GM18498 (cell line): ENCODE results near the gene CCDC107.

Source experiments
- ATAC-seq: cut with Tn5 transposase; IDR thresholded peaks from one replicate; pipeline ENCODE4 v1.9.1; 2021; ENCODE audit warnings: mild to moderate bottlenecking, moderate library complexity; ENCODE audit not compliant: unreplicated experiment

CCDC107 gene

DNA sequence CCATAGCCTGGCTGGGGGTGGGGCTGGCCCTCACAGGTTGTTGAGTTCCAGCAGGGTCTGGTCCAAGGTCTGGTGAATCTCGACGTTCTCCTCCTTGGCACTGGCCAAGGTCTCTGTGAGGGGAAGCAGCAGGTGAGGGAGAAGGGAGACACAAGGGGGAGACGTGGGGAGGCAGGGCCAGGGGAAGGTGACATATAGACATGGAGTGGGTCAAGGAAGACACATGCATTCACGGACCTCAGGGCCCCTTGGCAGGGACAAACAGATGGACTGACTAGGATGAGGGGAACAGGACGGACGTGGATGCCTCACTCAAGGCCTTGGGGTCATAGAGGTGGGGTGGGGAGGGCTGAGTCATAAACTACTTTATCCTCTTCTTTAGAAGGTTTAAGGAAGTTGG lies 24.0 kb downstream of the CCDC107 start:
- no peak for ATAC-seq

DNA sequence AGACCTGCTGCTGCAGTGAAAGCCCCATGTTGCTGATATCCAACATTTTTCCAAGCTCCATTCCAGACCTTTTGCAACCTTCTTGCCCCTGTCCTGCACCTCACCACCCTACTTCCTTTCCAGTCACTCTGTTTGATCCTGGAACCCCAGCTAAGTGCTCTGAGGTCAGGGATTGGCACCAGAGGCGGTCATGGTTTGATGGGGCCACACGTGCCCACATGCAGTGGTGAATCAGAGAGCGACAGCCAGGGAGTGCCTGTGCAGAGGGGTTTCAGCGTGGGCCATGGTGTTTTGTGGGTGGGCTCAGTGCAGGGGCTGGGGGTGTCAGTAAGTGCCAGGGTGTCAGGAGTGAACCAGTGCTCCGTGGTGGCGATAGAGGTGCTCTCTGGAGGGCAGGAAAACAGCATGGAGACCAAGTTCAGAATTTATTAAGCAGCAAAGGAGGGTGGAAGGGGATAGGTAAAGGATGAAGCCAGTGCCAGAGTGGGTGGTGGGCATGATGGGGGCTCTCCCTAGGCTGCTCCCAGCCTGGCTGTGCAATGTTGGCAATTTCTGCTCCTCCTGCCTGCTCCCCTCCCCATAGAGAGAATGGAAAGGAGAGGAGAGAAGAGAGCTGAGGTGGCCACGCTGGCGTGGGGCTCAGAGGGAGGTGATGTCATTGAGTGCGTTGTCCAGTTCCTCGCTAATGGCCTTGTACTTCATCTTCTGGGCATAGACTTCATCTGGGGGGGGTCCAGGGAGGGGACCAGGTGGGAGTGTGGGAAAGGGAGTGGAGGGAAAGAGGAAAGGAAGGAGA lies 24.6 kb downstream of the CCDC107 start:
- no peak for ATAC-seq

DNA sequence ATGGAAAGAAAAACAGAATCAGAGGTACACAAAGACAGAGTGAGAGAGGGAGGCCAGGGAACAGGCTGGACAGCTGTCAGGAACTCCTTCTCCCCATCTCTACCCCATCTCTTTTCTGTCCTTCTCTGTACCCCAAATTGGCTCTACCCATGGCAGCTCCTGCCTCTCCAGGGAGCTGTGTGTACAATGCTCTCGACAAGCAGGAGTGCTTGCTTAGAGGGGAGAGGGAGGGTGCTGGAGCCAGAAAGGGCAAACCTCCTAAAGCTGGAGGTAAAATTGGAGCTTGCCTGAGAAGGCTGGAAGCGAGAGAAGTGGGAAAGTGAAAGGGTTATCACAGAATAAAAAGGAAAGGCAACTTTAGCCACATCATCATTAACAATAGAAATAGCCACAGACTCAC lies 25.2 kb downstream of the CCDC107 start:
- no peak for ATAC-seq

DNA sequence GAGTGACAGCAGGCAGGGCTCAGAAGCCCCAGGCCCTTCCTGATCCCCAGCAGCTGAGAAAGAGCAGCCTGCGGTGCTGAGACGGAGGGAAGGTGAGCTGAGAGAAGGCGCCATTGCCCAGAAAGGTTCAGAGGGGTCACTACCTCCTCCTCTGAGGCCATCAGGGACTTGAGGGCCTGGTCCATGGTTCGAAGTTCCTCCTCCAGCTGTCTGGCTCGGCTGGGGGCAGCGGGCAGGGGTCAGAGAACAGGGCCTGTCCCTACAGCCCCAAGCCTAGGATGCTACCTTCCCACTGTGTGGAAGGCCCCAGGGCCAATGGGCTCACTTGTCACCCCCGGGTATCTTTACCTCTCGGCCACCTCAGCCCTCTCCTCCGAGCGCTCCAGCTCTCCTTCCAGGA lies 26.8 kb downstream of the CCDC107 start:
- no peak for ATAC-seq

DNA sequence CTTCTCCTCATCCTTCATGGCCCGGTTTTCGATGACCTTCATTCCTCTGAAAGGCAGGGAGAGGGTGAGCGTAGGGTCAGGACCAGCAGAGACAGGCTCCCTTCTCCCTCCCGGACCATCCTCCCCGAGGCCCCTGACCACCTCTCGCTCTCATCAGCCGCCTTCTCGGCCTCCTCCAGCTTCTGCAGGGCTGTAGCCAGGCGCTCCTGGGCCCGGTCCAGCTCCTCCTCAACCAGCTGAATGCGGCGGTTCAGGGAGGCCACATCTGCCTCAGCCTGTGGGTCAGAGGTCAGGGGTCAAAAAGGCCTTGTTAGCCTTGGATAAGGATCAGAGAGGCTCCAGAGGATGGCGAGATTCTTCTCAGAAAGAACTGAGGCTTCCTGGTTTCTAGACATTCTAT lies 27.4 kb downstream of the CCDC107 start:
- ATAC-seq, result no peak

DNA sequence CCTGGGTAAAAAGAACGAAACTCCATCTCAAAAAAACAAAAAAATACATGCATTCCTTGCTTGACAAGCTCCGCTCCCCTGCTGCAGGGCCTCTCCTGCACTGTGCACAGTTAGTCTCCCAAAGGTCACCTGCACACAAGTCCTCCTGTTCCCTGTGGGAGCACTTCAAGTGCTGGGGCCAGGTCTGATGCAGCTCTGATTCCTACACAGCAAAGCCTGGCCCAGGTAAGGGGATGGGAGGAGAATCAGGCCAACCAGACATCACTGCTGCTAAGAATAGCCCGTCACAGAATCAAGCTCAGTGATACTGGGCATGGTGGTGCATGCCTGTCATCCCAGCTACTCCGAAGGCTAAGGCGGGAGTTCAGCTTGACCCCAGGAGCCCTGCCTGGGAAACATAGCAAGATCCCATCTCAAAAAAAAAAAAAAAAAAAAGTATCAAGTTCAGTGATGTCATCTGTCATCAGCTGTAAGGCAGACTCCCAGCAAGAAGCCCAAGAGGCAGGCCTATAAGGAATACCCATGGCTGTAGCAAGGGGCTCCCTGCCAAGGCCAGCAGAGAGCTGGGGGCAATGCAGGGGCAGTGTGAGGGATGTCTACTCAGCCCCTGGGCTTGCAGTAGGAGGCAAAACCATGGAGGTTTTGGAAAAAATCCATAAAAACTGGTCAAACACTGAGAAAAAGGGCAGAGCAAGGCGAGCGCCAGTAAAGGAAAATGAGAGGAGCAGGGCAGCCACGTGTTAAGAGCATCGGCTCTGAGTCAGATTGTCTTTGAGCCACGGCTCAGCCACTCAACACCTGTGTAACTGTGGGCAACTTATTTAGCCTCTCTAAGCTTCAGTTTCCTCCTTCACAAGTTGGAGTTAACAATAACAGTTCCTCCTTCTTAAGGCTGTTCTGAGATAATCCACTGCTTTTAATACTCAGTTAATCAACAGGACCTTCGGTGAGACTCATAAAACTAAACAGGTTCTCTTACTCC lies 28.4 kb downstream of the CCDC107 start:
- no peak for ATAC-seq

DNA sequence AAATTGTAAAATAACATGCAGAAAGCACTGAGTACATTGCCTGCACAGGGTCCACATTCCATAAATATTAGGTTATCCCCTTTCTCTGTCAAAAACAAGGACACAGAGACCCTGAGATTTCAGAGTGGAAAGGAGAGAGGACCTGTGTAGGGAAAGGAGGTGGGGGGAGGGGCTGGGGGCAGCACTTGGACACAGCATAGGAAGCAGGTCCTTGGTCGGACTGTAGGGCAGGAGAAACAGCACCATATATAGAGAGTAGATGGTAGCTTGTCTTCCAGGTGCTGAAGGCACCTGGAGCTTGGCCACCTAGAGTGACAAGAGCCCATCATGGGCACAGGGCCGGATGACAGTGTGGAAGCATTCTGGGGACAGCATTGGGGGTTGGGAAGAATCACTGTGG lies 29.2 kb downstream of the CCDC107 start:
- no peak for ATAC-seq

DNA sequence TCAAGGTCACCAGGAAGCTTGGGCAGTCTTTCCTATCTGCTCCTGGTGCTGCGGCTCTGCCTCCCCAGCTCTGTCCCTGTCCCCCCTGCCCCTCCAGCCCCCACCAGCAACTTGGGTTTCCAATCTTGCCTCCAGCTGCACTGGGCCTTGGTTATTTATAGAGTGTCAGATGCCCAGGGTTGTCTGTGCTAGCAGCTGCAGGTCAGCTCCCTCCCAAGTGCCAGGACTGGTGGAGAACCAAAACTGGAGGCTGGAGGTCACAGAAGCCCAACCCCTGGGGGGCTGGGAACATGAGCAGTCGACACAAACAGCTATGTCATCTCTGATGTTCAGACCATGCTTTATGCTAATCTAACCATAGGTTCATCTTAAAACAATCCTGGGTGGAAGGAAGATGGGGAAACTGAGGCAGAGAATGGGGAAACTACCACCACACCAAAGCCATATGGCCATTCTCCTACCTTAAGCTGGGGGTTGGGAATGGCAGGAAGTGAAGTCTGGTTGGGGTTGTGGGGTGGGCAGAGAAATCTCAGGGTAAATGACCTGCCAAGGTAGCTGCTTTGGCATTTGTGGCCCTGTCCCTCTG lies 30.0 kb downstream of the CCDC107 start:
- ATAC-seq, result no peak

DNA sequence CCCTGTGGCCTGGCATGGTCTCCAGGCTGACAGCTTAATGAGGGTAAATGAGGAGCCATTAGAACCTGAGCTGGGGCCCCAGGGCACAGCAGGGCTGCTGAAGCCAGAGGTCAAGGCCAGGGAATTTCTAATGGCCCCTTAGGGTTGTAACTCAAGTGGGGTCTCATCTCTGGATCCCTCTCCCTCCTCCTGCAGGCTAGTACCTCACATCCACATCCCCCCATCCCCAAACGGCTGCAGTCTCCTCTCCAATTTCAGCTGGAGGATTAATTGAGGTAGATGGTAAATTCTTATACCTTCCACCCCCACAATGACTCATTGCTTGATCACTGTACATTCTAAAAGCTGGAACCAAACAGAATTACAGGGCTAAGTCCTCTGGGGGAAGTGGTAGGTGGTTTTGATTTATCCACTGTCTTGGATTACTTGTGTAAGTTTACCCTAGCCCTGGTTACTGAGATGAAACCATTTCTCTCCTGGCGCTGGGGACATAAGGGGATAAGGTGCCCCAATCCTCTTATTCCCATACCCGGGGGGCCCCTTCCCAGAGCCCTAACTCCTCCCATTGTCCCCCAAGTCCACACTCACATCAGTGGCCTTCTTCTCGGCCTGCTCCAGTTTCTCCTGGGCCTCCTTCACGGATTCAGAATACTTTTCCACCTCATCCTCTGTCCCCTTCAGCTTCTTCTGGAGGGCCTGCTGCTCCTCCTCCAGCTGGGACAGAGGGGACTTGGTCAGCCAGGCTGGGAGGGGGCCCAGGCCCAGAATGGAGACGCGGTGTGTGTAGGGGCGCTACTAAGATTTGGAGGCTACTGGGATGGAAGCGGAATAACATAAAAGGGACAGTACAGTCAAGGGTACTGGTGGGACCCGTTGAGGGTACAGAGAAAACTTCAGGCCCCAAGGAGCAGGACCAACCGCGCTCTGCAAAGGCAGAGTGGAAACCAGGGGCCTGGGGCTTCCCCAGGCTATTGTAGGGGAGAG lies 30.8 kb downstream of the CCDC107 start:
- ATAC-seq, result no peak

DNA sequence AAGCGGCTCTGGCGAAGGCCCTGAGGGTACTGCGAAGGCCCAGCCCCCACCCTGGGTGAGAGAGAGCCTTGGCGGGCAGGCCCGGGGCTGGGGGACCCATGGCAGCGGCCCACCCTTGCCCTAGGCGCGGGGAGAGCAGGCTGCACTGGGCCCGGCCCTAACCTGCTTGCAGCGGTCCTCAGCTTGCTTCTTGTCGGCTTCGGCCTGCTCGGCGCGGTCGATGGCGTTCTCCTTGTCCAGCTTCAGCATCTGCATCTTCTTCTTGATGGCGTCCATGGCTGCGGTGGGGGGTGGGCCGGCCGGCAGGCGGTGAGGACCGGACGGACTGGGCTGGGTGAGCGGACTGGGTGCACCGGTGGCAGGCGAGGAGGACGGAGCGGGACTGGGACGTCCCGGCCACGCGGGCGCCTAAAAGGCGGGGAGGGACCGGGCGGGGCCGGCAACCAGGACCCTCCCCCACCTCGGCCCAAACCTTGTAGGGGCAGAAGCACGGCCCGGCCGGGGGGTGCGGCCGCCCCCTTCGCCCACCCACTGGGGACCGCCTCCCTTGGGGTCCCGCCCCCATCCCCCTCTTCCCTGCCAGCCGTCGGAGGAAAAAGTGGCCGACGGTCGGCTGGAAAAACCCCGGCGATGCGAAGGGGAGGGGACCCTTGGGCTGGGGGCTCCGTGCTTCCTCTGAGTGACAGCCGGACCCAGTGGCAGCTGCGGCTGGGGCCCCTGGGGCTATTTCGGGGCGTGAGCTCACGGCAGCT lies 31.6 kb downstream of the CCDC107 start, which contains the start of gene TPM2:
TPM2 (minus strand) TSS at position 384 of the 752 bp plus-strand sequence; CDS start at position 276, 108 bp downstream.
- no peak for ATAC-seq

DNA sequence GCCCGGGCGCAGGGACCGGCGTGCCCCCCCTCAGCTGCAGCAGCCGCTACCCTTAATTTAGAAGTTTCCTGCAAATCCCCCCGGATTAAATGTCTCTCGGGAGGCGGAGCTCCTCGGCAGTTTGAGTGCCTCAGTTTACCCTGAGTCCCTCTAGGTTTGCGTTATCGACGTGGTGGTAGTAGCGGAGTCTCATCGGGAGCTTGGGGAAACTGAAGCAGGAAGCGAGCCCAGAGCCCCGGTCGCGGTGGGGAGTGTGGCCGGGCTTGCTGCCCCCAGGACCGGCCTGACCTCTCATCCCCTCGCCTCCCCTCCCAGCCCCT lies 32.2 kb downstream of the CCDC107 start:
- no peak for ATAC-seq

DNA sequence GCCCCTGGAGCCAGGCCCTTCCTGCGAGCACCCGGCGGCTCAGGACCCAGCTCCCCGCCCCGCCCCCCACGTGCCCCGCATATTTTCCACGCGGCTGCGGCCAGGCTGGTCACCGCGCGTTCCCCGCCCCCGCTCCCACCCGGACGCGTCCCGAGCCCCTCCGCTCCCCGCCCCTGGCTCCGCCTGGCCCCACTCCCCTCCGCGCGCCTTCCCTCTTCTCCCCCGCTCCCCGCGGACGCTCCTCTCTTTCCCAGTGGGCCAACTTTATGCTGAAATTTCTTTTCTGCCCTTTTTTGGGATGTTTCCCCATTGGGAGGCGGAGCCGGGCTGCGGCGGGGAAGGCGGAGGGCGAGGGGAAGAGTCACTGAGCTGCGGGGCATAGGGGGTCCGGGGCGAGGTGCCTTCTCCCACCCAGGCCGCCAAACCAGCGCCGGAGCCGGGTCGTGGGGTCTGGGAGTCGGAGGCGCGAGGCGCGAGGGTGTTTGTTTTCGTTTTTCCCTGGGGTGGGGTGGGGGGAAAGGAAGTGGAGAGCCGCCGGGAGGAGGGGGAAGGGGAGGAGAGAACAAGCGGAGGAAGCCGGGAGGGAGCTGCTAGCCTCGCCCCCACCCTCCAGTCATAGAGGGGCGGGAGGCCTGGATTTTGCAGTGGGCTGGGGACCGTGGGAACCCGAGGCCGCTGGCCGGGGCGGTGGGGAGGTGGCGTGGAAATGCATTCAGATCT lies 32.7 kb downstream of the CCDC107 start:
- ATAC-seq, result no peak

DNA sequence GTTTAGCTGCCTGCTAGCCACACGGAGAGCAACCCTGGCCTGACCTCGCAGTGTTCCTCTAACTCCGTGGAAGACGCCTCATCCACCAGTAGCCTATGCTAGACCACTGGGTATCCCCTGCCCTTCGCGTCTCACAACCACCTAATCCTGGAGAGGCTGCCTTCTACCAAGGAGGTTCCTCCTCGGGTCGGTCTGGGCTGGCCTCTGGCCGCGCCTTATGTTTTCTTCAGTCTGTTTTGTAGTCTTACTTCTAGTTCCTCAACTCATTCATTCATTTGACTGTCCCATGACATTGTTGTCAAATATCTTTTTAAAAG lies 33.2 kb downstream of the CCDC107 start:
- no peak for ATAC-seq

DNA sequence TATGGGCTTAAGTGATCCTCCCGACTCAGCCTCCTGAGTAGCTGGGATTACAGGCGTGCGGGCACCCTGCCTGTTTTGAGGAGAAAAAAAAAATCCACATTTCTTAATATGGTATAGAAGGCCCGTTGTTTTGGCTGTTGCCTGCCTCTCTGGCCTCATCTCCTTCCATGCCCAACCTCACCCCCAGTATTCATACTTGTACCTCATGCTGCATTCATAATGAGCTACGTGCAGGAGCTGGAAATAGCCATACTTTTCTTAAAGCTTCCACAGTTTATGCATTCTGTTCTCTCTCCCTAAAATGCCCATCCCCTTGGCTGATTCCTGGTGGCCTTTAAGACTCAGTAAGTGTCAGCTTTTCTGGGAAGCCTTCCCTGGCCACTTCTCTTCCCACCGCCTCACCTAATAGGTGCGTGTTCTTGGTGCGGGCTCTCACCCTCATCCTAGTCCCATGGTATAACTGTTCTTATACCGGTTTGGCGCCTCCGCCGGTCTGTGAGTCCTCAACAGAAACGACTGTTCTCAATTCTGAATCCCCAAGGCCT lies 33.7 kb downstream of the CCDC107 start:
- no peak for ATAC-seq

DNA sequence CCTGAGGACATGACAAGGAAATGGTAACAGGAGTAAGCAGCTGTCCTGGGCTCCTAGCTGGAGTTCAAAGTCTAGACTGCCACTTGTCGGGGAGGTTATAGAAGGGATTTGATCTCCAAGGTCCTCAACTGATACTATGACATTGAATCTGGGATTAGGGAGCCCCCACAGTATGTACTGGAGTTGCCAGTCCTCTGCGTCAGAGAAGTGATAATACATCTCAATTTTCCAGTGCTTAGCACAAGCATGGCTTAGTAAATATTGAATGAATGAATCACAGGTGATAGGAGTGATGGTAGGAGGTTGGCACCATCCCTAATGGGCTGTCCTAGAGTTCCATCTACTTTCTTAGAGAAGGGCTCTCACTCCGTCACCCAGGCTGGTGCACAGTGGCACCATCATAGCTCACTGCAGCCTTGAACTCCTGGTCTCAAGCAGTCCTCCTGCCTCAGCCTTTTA lies 37.9 kb downstream of the CCDC107 start:
- ATAC-seq, result no peak

DNA sequence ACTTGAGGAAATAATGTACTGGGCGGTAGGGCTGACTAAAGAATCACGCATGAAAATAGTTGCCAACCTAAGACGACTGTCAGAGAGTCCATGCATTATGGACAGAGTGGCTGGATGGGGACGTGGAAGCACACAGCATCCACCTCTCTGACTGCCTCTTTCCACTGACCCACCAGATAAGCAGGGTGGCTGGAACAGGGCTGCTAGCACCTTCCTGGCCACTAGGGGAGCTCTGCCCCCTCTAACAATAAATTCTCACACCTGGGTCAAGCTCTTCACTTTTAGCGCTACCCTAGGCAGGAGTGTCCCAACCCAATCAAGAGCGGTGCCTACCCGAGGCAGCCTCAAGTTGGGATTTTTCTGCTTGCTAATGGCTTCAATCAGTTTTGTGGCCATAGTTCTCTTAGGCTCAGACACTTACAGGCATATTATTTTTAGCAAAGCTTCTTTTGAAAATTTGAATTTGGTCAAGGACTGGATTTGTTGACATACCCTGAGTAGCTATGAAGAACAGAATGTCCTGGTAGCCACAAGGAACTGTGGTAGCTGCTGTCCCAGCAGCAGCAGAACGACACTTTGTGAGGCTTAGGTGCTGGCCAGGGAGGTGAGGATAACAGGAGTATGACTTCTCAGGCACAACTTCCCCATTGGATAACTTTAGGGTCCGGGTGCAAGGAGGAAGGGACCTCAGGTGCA lies 38.6 kb downstream of the CCDC107 start:
- ATAC-seq, result peak; percentile 82

DNA sequence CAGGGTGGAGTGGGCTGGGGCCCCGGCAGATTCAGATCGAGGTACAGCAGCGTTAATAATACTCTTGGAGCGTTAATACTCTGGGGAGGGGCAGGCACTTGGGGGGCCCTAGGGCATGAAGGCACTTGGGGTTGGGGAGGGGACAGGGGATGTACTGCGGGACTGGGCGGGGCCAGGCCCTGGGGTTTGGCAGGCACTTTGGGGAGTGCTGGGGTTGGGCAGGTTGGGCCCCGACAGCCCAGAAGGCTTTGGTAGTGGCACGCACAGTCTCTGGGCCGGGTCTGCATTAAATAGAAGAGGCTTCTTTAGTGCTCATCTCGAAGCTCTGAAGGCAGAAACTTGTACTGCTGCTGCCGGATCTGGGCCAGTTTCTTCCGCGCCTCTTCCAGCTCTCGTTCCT lies 39.4 kb downstream of the CCDC107 start:
- ATAC-seq, result no peak

DNA sequence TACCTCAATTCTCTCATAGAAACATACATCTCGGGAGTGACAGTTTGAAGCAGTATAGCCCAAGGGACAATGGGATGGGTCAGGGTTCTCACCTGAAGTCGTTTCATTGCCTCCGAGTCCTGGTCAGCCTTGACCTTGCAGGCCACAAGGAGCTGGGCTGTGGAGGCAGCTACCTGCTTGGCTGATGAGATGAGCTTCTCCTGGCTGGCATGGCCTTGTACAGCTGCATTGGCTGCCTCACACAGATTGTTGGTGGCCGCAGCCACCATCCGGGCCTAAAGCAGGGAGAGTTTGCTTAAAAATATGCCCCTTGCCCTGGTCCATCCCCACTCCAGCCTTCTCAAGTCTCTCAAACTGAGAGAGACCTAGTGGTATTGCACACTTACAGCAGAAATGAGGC lies 40.1 kb downstream of the CCDC107 start:
- no peak for ATAC-seq
